Measurements from ENCODE around the gene ABCB6.
"Not testable (repeated sequence)": the region's sequence is repeated elsewhere in the genome, so short reads cannot be mapped to it uniquely, and the experiment has no call there.

- TF ChIP-seq CTCF (IDR thresholded peaks at IDR 0.05; ENCODE audit: borderline replicate concordance, extremely low read depth, low read length, poor library complexity, severe bottlenecking); EZH2 (IDR thresholded peaks at IDR 0.05; ENCODE audit: borderline replicate concordance, low read depth, low read length, severe bottlenecking): not testable (repeated sequence)
These were observed 18.0 kb downstream of the ABCB6 start for GRCh38 chr2:219200502-219201326.

Data from DND-41 (cell line).